ENCODE data around the gene PRDM15. TPM values are rescaled to one million over a fixed set of nuclear protein-coding genes. Genes with fewer than 3 reads are reported as not detected.

Gene PRDM15
- total and polyA plus RNA-seq, 2 experiments from 2014 or later: 3.0 to 10.6 TPM

GRCh38 chr21:41820384-41821080, 58.6 kb downstream of the PRDM15 start:
- peaks cover 2% of the 10 kb centered on the region for H3K27me3 Mint-ChIP-seq (ENCODE audit: insufficient read depth, low read depth, poor library complexity)
- DNase-seq (ENCODE audit: low spot score) (no peak), ATAC-seq (no peak)
- no peaks in the 10 kb centered on the region; the same call in 1 of the 2 replicates for H4K20me1 ChIP-seq (replicated peaks; ENCODE audit: insufficient read depth)
- no peak for TF ChIP-seq JUNB (IDR thresholded peaks at IDR 0.05; ENCODE audit: unreplicated experiment)
- TF ChIP-seq, protein P1, sequence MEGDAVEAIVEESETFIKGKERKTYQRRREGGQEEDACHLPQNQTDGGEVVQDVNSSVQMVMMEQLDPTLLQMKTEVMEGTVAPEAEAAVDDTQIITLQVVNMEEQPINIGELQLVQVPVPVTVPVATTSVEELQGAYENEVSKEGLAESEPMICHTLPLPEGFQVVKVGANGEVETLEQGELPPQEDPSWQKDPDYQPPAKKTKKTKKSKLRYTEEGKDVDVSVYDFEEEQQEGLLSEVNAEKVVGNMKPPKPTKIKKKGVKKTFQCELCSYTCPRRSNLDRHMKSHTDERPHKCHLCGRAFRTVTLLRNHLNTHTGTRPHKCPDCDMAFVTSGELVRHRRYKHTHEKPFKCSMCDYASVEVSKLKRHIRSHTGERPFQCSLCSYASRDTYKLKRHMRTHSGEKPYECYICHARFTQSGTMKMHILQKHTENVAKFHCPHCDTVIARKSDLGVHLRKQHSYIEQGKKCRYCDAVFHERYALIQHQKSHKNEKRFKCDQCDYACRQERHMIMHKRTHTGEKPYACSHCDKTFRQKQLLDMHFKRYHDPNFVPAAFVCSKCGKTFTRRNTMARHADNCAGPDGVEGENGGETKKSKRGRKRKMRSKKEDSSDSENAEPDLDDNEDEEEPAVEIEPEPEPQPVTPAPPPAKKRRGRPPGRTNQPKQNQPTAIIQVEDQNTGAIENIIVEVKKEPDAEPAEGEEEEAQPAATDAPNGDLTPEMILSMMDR (conservative IDR thresholded peaks at IDR 0.05; ENCODE audit: low read depth in 2 of 2): no peak
- no peak for TF ChIP-seq CREB1 (CRISPR knock-in tag; IDR thresholded peaks at IDR 0.05; ENCODE audit: low read depth)
- TF ChIP-seq ETS1 (IDR thresholded peaks at IDR 0.05): no peak
- TF ChIP-seq EZH2 (IDR thresholded peaks at IDR 0.05; ENCODE audit: low read depth, unreplicated experiment): no peak
- no peak for TF ChIP-seq ZNF331 (CRISPR knock-in tag; IDR thresholded peaks at IDR 0.05; ENCODE audit: low read depth)
- TF ChIP-seq REST (IDR thresholded peaks at IDR 0.05; ENCODE audit: unreplicated experiment): no peak
- TF ChIP-seq, protein P2, sequence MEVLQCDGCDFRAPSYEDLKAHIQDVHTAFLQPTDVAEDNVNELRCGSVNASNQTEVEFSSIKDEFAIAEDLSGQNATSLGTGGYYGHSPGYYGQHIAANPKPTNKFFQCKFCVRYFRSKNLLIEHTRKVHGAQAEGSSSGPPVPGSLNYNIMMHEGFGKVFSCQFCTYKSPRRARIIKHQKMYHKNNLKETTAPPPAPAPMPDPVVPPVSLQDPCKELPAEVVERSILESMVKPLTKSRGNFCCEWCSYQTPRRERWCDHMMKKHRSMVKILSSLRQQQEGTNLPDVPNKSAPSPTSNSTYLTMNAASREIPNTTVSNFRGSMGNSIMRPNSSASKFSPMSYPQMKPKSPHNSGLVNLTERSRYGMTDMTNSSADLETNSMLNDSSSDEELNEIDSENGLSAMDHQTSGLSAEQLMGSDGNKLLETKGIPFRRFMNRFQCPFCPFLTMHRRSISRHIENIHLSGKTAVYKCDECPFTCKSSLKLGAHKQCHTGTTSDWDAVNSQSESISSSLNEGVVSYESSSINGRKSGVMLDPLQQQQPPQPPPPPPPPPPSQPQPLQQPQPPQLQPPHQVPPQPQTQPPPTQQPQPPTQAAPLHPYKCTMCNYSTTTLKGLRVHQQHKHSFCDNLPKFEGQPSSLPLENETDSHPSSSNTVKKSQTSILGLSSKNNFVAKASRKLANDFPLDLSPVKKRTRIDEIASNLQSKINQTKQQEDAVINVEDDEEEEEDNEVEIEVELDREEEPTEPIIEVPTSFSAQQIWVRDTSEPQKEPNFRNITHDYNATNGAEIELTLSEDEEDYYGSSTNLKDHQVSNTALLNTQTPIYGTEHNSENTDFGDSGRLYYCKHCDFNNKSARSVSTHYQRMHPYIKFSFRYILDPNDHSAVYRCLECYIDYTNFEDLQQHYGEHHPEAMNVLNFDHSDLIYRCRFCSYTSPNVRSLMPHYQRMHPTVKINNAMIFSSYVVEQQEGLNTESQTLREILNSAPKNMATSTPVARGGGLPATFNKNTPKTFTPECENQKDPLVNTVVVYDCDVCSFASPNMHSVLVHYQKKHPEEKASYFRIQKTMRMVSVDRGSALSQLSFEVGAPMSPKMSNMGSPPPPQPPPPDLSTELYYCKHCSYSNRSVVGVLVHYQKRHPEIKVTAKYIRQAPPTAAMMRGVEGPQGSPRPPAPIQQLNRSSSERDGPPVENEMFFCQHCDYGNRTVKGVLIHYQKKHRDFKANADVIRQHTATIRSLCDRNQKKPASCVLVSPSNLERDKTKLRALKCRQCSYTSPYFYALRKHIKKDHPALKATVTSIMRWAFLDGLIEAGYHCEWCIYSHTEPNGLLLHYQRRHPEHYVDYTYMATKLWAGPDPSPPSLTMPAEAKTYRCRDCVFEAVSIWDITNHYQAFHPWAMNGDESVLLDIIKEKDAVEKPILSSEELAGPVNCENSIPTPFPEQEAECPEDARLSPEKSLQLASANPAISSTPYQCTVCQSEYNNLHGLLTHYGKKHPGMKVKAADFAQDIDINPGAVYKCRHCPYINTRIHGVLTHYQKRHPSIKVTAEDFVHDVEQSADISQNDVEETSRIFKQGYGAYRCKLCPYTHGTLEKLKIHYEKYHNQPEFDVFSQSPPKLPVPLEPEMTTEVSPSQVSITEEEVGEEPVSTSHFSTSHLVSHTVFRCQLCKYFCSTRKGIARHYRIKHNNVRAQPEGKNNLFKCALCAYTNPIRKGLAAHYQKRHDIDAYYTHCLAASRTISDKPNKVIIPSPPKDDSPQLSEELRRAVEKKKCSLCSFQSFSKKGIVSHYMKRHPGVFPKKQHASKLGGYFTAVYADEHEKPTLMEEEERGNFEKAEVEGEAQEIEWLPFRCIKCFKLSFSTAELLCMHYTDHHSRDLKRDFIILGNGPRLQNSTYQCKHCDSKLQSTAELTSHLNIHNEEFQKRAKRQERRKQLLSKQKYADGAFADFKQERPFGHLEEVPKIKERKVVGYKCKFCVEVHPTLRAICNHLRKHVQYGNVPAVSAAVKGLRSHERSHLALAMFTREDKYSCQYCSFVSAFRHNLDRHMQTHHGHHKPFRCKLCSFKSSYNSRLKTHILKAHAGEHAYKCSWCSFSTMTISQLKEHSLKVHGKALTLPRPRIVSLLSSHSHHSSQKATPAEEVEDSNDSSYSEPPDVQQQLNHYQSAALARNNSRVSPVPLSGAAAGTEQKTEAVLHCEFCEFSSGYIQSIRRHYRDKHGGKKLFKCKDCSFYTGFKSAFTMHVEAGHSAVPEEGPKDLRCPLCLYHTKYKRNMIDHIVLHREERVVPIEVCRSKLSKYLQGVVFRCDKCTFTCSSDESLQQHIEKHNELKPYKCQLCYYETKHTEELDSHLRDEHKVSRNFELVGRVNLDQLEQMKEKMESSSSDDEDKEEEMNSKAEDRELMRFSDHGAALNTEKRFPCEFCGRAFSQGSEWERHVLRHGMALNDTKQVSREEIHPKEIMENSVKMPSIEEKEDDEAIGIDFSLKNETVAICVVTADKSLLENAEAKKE (CRISPR knock-in tag; IDR thresholded peaks at IDR 0.05): no peak
- TF ChIP-seq POLR2AphosphoS5 (IDR thresholded peaks at IDR 0.05; ENCODE audit: low read depth): no peak
- TF ChIP-seq NANOG (IDR thresholded peaks at IDR 0.05; ENCODE audit: borderline replicate concordance): no peak
- no peak for TF ChIP-seq EZH2phosphoT487 (IDR thresholded peaks at IDR 0.05; ENCODE audit: unreplicated experiment)
- TF ChIP-seq STAT1 (IDR thresholded peaks at IDR 0.05; ENCODE audit: unreplicated experiment): no peak
- TF ChIP-seq ZNF114 (CRISPR knock-in tag; IDR thresholded peaks at IDR 0.05): no peak
- H3K4me3 Mint-ChIP-seq: no peak overlapping the region
- no peaks in the 10 kb centered on the region for H3F3A ChIP-seq (replicated peaks; ENCODE audit: low read depth)
- H3K4me2 ChIP-seq: no peak overlapping the region
- H3K27me3 ChIP-seq (ENCODE audit: insufficient read depth): no peaks in the 10 kb centered on the region
- H3K4me3 ChIP-seq: no peak overlapping the region
- no peaks in the 10 kb centered on the region for H3K79me2 ChIP-seq (replicated peaks; ENCODE audit: insufficient read depth)
- no peaks in the 10 kb centered on the region for H3K9me2 ChIP-seq (ENCODE audit: insufficient read depth)
- no peak overlapping the region for H3K27ac ChIP-seq (ENCODE audit: low read depth)
- no peaks in the 10 kb centered on the region for H3K36me3 ChIP-seq (ENCODE audit: insufficient read depth)
- H2AFZ ChIP-seq: no peak overlapping the region
- no peaks in the 10 kb centered on the region; the same call in 2 of the 3 replicates for H3K36me3 Mint-ChIP-seq (ENCODE audit: low read depth)
- H3K4me1 Mint-ChIP-seq: peaks cover 7% of the 10 kb centered on the region
- H3K27ac Mint-ChIP-seq: no peak overlapping the region
- H3K4me1 ChIP-seq (ENCODE audit: insufficient read depth): no peaks in the 10 kb centered on the region
- no peaks in the 10 kb centered on the region for H3K9me3 Mint-ChIP-seq

Measured in GM23338 (cell line).